Activated naive CD8-positive, alpha-beta T cell treated with anti-CD3 and anti-CD28 coated beads, Interleukin-2, amount 10 ng/mL, durations not matched to agents 7 days and 5 days (primary cell): Measurements from ENCODE around the gene SPAG16. TPM values are rescaled to one million over a fixed set of nuclear protein-coding genes. Genes with fewer than 3 reads are reported as not detected.
"Not testable (repeated sequence)": the region's sequence is repeated elsewhere in the genome, so short reads cannot be mapped to it uniquely, and the experiment has no call there.

ENCODE experiments used
- ATAC-seq: fragments of 150-1000 bp; cut with Tn5 transposase; one replicate; pipeline ENCODE4 v1.10.0; 2021; ENCODE audit warnings: low read depth, moderate library complexity
- POLR2A ChIA-PET: fragments of 350-600 bp; sonication (Branson Sonifier 250); formaldehyde crosslinking; loops from one replicate; lab custom pipeline; 2021; ENCODE audit warnings: antibody characterized with exemption; lab: Charles Lee
- DNase-seq: peaks from one replicate; pipeline ENCODE4 v3.0.0; 2021
- H3K27ac Mint-ChIP-seq: one replicate; pipeline ENCODE4 v1.8.0; 2022; ENCODE audit warnings: mild to moderate bottlenecking, mixed read lengths
- H3K27me3 Mint-ChIP-seq: one replicate; pipeline ENCODE4 v1.8.0; 2022; ENCODE audit warnings: mild to moderate bottlenecking, moderate library complexity, mixed read lengths
- H3K36me3 Mint-ChIP-seq: one replicate; pipeline ENCODE4 v1.8.0; 2021; ENCODE audit warnings: mild to moderate bottlenecking, mixed read lengths
- H3K4me1 Mint-ChIP-seq: one replicate; pipeline ENCODE4 v1.8.0; 2021; ENCODE audit warnings: mixed read lengths
- H3K4me3 Mint-ChIP-seq: one replicate; pipeline ENCODE4 v1.8.0; 2022; ENCODE audit warnings: mild to moderate bottlenecking, moderate library complexity, mixed read lengths
- H3K9me3 Mint-ChIP-seq: one replicate; pipeline ENCODE4 v1.8.0; 2021; ENCODE audit warnings: mixed read lengths
- total RNA-seq, 2 experiments: library from RNA; stranded (reverse); gene quantifications; one replicate each; pipeline ENCODE4 v1.2.3, GENCODE V29; 2021

Gene SPAG16
- total RNA-seq, 2 experiments from 2014 or later, result 10.9 to 12.6 TPM

DNA sequence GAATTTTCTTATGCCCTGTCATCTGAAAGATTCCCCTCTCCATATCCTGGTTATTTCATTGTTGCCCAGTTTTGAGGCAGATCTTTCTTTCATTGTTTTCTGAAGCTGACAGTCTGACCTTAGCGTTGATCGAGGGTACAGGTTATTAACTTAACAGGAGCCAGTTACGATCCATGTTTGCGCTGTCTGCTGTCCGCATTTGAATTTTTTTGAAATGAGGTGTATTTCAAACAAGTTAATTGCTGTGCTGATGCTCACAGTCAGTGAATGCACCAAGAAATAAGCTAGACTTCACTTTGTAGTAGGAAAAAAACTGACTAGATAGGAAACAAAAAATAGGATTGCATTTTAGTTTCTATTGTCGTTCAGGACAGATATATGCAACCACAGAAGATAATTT, 34.8 kb upstream of the SPAG16 start:
- Mint-ChIP-seq H3K36me3 (no peaks in the 10 kb centered on the region), H3K4me1 (no peaks in the 10 kb centered on the region), H3K27me3 (peaks cover 7% of the 10 kb centered on the region), H3K27ac (no peak overlapping the region), H3K9me3 (no peaks in the 10 kb centered on the region), H3K4me3 (no peak overlapping the region)
- DNase-seq (no peak), ATAC-seq (no peak)
- POLR2A ChIA-PET, result no interaction called here

DNA sequence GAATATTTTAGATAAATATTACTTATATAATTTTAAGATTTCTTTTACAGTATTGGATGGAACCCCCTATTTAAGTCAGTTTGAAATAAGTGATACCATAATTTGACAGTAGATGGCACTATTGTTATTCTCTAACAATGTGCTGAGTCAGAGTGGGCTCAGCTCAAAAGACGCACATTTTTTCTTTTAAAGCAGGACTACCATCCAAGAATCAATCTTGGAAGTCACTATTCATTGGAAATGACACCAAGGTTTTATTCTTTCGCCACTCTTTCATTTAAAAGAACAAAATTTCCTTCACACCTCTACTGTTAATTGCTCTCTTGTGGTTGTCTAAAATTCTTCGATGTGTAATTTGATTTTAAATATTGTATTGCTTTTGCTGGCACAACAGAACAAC, 32.6 kb upstream of the SPAG16 start:
- no peak for DNase-seq
- POLR2A ChIA-PET, result no interaction called here

DNA sequence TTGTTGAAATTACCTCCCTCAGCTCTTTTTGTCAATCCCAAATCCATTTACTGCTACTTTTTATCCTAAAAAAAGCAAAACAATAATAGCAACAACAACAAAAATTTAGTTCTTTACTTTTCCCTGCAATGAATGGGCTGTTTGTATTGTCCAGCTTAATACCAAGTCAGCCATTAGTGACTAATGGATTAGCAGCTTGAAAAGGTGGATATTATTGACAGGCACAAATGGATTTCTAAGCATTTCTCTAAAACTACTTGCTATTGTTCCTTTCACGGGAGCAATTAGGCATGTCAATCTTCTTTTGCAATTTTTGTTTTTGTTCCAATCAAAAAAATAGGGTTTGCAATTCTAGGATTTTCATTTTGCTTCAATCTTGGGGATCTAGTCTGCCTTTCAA, 32.1 kb upstream of the SPAG16 start:
- no peaks in the 10 kb centered on the region for H3K9me3 Mint-ChIP-seq
- no peaks in the 10 kb centered on the region for H3K4me1 Mint-ChIP-seq
- H3K27ac Mint-ChIP-seq, result no peak overlapping the region
- DNase-seq, result no peak
- peaks cover 7% of the 10 kb centered on the region for H3K27me3 Mint-ChIP-seq
- no peak overlapping the region for H3K4me3 Mint-ChIP-seq
- H3K36me3 Mint-ChIP-seq, result no peaks in the 10 kb centered on the region
- ATAC-seq, result no peak
- POLR2A ChIA-PET, result no interaction called here

More for the DNA sequence above, 32.6 kb upstream of the SPAG16 start:
- H3K4me3 Mint-ChIP-seq, result no peak overlapping the region
- H3K9me3 Mint-ChIP-seq, result no peaks in the 10 kb centered on the region
- ATAC-seq, result no peak
- peaks cover 7% of the 10 kb centered on the region for H3K27me3 Mint-ChIP-seq
- H3K27ac Mint-ChIP-seq, result no peak overlapping the region
- no peaks in the 10 kb centered on the region for H3K4me1 Mint-ChIP-seq
- H3K36me3 Mint-ChIP-seq, result no peaks in the 10 kb centered on the region

DNA sequence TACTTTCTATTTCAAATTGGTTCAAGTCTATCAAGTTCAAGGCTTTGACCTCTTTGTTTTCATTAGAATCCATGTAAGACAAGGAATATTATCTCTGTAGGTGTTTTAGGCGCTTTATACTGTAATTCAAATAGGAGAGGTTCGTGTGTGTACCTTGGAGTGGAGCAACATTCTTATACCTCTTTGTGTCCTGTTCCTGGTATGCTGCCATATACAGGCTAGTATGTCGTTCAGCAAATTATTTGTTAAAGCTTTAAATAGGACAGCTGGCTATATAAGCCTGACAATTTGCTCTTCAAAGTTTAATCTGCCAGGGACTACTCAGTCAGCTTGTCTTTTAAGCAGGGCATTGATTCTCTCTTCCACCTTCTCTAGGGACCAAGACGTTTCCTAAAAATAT, 31.1 kb upstream of the SPAG16 start:
- no peak for DNase-seq
- Mint-ChIP-seq H3K9me3 (no peaks in the 10 kb centered on the region), H3K27me3 (peaks cover 7% of the 10 kb centered on the region), H3K4me3 (no peak overlapping the region), H3K36me3 (no peaks in the 10 kb centered on the region), H3K4me1 (no peaks in the 10 kb centered on the region), H3K27ac (no peak overlapping the region)
- ATAC-seq, result no peak
- POLR2A ChIA-PET, result no interaction called here

DNA sequence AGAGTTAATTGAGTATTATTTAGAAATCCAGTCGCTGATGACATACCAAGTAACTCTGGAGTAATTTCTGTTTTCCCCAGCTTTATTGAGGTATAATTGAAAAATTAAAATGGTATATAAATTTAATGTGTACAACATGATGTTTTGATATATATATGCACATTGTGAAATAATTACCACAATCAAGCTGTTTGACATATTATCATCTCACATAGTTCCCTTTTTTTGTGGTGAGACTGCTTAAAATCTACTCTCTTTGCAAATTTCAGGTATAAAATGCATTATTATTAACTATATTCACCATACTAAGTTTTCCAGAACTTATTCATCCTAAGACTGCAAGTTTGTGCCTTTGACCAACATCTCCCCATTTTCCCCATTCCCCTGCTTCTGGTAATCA, 25.0 kb upstream of the SPAG16 start:
- Mint-ChIP-seq H3K27me3 (peaks cover 2% of the 10 kb centered on the region), H3K9me3 (no peaks in the 10 kb centered on the region), H3K27ac (no peak overlapping the region), H3K4me3 (no peak overlapping the region), H3K4me1 (no peaks in the 10 kb centered on the region), H3K36me3 (no peaks in the 10 kb centered on the region)
- no peak for ATAC-seq
- POLR2A ChIA-PET, result no interaction called here
- DNase-seq, result no peak

DNA sequence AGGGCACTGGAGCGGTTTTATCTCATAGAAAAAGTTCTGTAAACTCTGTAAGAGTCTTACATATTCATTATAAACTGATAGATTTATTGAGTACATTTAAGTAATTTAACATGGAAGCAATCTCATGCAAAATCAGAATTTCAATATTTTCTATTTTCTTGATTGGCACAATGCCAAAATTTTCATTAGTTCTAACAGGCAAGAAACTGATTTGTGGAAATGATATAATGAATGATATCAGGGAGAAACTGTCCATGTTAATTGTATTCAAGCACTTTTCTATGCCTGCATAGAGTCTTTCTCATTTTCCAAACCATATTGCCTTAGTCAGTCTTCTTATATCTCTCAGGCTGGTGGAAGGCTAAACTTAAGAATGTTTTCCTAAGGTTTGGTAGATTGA, 23.0 kb upstream of the SPAG16 start:
- Mint-ChIP-seq H3K9me3 (no peaks in the 10 kb centered on the region), H3K27ac (no peak overlapping the region), H3K36me3 (no peaks in the 10 kb centered on the region), H3K4me1 (no peaks in the 10 kb centered on the region), H3K27me3 (peaks cover 2% of the 10 kb centered on the region), H3K4me3 (no peak overlapping the region)
- DNase-seq (no peak), ATAC-seq (no peak)
- POLR2A ChIA-PET, result no interaction called here

DNA sequence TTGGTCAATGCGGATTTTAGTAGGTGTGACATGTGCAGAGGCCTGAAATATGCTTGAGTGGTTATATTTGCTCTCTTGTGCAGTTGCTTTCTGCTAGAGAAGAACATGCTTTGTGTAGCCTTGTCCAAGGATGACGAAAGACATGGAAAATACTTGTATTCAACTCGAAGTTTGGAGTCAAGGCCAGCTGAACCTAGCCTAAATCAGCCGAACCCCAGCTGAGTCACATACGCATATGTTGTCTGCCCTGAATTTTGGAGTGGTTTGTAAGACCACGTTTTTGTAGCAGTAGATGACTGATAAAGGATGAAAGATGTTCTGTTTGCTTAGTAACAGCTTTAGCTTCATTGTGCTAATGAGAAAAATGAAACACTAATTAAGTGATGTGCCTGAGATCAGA, 22.5 kb upstream of the SPAG16 start:
- DNase-seq, result no peak
- POLR2A ChIA-PET, result no interaction called here
- ATAC-seq, result no peak
- no peaks in the 10 kb centered on the region for H3K9me3 Mint-ChIP-seq
- H3K4me1 Mint-ChIP-seq, result no peaks in the 10 kb centered on the region
- no peak overlapping the region for H3K4me3 Mint-ChIP-seq
- no peaks in the 10 kb centered on the region for H3K36me3 Mint-ChIP-seq
- H3K27me3 Mint-ChIP-seq, result peaks cover 2% of the 10 kb centered on the region
- no peak overlapping the region for H3K27ac Mint-ChIP-seq

DNA sequence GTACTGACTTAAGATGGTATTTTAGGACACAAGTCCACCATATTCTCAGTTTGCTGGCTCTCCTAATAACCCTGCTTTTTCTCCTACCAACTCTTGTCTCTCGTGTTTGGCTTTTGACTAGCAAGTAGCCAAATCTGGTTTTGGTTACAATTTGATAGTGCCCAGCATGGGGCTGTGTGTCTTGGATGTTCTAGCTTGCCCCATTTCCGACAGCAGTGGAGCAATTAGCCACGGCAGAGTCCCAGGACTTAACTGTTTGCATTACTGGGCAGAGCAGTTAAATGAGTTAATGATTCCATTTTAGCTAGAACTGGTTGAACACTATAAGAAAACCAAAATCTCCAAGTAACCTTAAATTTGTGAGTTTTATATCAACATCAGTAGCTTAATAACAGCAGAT, 18.6 kb upstream of the SPAG16 start:
- Mint-ChIP-seq H3K27me3 (no peaks in the 10 kb centered on the region), H3K36me3 (no peaks in the 10 kb centered on the region), H3K9me3 (no peaks in the 10 kb centered on the region), H3K27ac (no peak overlapping the region), H3K4me3 (no peak overlapping the region), H3K4me1 (no peaks in the 10 kb centered on the region)
- no peak for DNase-seq
- no peak for ATAC-seq
- POLR2A ChIA-PET, result interaction anchor here (1.6 kb wide), 1 partner anchor 18 kb away, joined by 3 read pairs; no protein-coding TSS in a partner anchor

DNA sequence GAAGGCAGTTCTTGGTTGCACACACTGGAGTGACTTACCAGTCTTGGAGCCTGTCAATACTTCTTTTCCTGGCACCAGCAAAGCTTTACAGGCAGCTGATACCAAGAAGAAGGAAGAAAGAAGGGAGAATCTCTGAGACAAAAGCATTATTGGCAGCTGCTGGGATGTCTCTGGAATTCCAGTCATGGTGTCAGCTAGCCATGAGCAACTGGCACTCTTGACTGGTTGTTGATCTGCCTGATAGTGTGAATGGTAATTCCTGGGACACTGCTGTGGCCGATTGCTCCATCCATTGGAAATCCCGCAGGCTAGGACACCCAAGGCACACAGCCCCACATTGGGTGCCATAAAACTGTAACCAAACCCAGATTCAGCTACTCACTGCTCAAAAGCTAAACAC, 17.8 kb upstream of the SPAG16 start:
- DNase-seq (no peak), ATAC-seq (no peak)
- H3K36me3 Mint-ChIP-seq, result no peaks in the 10 kb centered on the region
- POLR2A ChIA-PET, result no interaction called here
- H3K27me3 Mint-ChIP-seq, result no peaks in the 10 kb centered on the region
- no peaks in the 10 kb centered on the region for H3K9me3 Mint-ChIP-seq
- H3K4me1 Mint-ChIP-seq, result no peaks in the 10 kb centered on the region
- H3K4me3 Mint-ChIP-seq, result no peak overlapping the region
- H3K27ac Mint-ChIP-seq, result no peak overlapping the region

DNA sequence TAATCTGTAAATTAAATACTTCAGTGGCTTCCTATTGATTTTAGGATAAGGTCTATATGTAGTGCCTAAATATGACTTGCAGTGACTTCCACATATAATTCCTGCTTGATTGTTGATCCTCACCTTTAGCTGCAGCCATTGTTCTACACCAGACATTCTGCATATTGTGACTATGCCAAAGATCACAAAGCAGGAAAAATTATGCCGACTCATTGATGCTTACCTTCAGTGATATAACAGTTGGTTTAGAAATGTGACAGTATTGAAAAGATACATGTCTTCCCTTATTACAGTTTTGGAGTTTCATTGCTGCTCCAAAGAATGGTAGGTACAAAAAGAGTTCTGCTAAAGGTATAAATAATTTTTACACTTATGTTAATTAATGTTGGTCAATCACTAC, 12.3 kb upstream of the SPAG16 start:
- no peaks in the 10 kb centered on the region for H3K9me3 Mint-ChIP-seq
- no peak for DNase-seq

DNA sequence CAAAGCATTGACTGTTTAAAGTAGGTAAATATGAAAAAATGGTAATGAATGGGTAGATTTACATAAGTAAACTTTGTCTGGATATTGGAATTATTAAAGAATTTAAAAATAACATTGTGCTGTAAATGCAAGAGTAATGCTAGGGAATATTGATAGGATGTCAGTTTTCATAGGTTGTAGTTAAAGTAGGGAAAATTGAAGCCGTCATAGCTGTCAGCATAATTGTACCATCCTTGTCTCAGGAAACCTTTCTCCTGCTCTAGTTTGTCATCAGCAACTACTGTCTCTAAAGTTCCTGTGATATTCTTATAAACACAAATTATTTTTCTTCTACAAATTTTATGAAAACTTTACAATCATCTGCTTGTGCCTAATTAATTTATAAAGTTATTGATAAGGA, 10.1 kb upstream of the SPAG16 start:
- no peaks in the 10 kb centered on the region for H3K36me3 Mint-ChIP-seq
- no peaks in the 10 kb centered on the region for H3K9me3 Mint-ChIP-seq
- ATAC-seq (no peak), DNase-seq (no peak)
- POLR2A ChIA-PET, result no interaction called here
- H3K27ac Mint-ChIP-seq, result no peak overlapping the region
- peaks cover 2% of the 10 kb centered on the region for H3K27me3 Mint-ChIP-seq
- no peak overlapping the region for H3K4me3 Mint-ChIP-seq
- H3K4me1 Mint-ChIP-seq, result no peaks in the 10 kb centered on the region

More for the DNA sequence above, 12.3 kb upstream of the SPAG16 start:
- Mint-ChIP-seq H3K36me3 (no peaks in the 10 kb centered on the region), H3K4me3 (no peak overlapping the region), H3K27me3 (no peaks in the 10 kb centered on the region), H3K4me1 (no peaks in the 10 kb centered on the region), H3K27ac (no peak overlapping the region)
- ATAC-seq, result no peak
- POLR2A ChIA-PET, result no interaction called here

DNA sequence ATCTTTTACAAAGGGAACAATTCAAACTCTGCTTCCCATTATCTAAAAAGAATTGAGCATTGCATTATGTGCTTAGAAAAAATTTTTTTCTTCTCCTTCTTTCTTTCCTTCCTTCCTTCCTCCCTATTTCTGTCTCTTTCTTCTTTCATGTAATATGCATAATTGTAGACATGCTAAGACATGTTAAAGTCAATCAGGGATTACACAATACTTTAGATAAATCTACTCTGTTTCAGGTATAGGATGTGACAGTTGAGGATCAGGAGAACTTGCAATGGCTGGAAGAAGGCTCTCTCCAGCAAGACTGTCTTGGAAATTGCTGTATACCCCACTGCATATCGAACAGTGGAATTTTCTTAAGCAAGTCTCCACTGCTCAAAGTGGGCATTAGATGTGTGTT, 9.0 kb upstream of the SPAG16 start:
- no peaks in the 10 kb centered on the region for H3K36me3 Mint-ChIP-seq

DNA sequence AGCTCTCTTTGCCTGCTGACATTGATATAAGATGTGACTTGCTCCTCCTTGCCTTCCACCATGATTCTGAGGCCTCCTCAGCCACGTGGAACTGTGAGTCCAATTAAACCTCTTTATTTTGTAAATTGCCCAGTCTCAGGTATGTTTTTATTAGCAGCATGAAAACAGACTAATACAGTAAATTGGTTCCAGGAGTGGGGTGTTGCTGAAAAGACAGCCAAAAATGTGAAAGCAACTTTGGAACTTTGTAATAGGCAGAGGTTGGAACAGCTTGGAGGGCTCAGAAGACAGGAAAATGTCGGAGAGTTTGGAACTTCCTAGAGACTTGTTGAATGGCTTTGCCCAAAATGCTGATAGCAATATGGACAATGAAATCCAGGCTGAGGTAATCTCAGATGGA, 7.1 kb upstream of the SPAG16 start:
- H3K4me3 Mint-ChIP-seq, H3K27ac Mint-ChIP-seq, DNase-seq, H3K36me3 Mint-ChIP-seq, H3K4me1 Mint-ChIP-seq, H3K9me3 Mint-ChIP-seq, ATAC-seq, H3K27me3 Mint-ChIP-seq, POLR2A ChIA-PET: not testable (repeated sequence)

More for the DNA sequence above, 9.0 kb upstream of the SPAG16 start:
- no peak overlapping the region for H3K27ac Mint-ChIP-seq
- POLR2A ChIA-PET, result no interaction called here
- no peaks in the 10 kb centered on the region for H3K4me1 Mint-ChIP-seq
- no peak for ATAC-seq
- H3K27me3 Mint-ChIP-seq, result peaks cover 2% of the 10 kb centered on the region
- no peak for DNase-seq
- no peaks in the 10 kb centered on the region for H3K9me3 Mint-ChIP-seq
- H3K4me3 Mint-ChIP-seq, result no peak overlapping the region

DNA sequence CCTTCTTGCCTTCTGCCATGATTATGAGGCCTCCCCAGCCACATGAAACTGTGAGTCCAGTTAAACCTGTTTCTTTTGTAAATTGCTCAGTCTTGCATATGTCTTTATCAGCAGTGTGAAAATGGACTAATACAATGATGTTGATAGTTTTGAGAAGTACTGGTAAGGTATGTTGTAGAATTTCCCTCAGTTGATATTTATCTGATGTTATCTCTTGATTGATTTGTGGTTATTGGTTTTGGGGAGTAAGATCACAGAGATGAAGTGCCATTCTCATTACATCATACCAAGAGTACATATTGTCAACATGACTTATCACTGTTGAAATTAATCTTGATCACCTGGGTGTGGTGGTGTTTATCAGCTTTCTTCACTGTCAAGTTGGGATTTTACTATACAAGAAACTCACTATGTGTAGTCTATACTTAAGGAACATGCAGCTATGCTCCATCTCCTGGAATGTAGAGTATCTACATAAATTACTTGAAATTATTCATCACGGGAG, 5.1 kb upstream of the SPAG16 start:
- ATAC-seq (no peak), DNase-seq (no peak)
- POLR2A ChIA-PET, result no interaction called here
- H3K4me3 Mint-ChIP-seq, result no peak overlapping the region
- peaks cover 2% of the 10 kb centered on the region for H3K27me3 Mint-ChIP-seq
- H3K4me1 Mint-ChIP-seq, result peaks cover 7% of the 10 kb centered on the region
- no peak overlapping the region for H3K27ac Mint-ChIP-seq
- no peaks in the 10 kb centered on the region for H3K36me3 Mint-ChIP-seq
- H3K9me3 Mint-ChIP-seq, result no peaks in the 10 kb centered on the region

DNA sequence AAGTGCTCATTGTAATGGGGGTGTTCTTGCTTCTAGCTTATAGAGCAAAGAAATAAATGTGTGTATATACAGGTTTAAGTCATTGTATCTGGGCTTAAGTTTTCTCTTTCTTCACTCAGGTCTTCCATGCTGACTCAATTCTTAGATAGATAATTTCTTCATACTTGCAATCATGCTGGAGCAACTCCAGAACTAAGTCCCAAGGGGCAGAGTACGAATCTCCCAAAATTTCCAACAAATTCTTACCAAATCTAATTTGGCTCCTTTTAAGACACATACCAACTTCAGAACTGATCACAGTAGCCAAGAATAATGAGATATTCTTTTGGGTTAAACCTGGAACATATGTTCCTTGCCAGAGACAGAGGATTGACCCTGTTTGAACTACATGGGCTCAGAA, 4.3 kb upstream of the SPAG16 start:
- no peaks in the 10 kb centered on the region for H3K36me3 Mint-ChIP-seq
- peaks cover 2% of the 10 kb centered on the region for H3K27me3 Mint-ChIP-seq
- DNase-seq (no peak), ATAC-seq (no peak)
- H3K9me3 Mint-ChIP-seq, result no peaks in the 10 kb centered on the region
- POLR2A ChIA-PET, result no interaction called here
- no peak overlapping the region for H3K4me3 Mint-ChIP-seq
- H3K27ac Mint-ChIP-seq, result no peak overlapping the region
- H3K4me1 Mint-ChIP-seq, result peaks cover 7% of the 10 kb centered on the region
